HEK293 (cell line): ENCODE measurements around the gene CCIN.
A peak's percentile ranks its signal among the peaks of the same experiment; 100 is the strongest.

Experiments
- CTCF ChIA-PET: fragments of 350-600 bp; formaldehyde crosslinking; extraction: SDS; loops from one replicate; lab custom pipeline; 2021; ENCODE audit warnings: antibody characterized with exemption; lab: Yijun Ruan, JAX
- POLR2A ChIA-PET: fragments of 300-600 bp; formaldehyde crosslinking; extraction: SDS; loops from one replicate; lab custom pipeline; 2020; ENCODE audit warnings: antibody characterized with exemption, inconsistent platforms; lab: Yijun Ruan, JAX
- H3K27ac ChIP-seq: fragments of 200-500 bp; sonication (Bioruptor generic); 2 replicates; pipeline ENCODE4 v1.5.1; 2014; ENCODE audit warnings: low read depth, low read length, control low read depth, inconsistent platforms; ENCODE audit errors: extremely low read depth
- H3K36me3 ChIP-seq, 2 experiments: fragments of 200-500 bp in 1 of 2; sonication (Bioruptor generic) in 1 of 2; 1 replicate in 1 of 2; 2 replicates in 1 of 2; pipeline ENCODE4 v1.5.1; 2014 to 2017; ENCODE audit warnings: inconsistent platforms in 2 of 2, low read length in 2 of 2; ENCODE audit not compliant: control insufficient read depth in 2 of 2, insufficient read depth in 1 of 2
- H3K4me1 ChIP-seq: fragments of 200-500 bp; sonication (Bioruptor generic); 2 replicates; pipeline ENCODE4 v1.5.1; 2014; ENCODE audit warnings: mild to moderate bottlenecking, low read length, inconsistent platforms; ENCODE audit not compliant: control insufficient read depth, insufficient read depth
- H3K4me3 ChIP-seq: 2 replicates; pipeline ENCODE4 v1.5.1; 2011; ENCODE audit warnings: low read depth, mild to moderate bottlenecking, control low read depth, low read length, moderate library complexity
- H3K9me3 ChIP-seq: fragments of 200-500 bp; sonication (Bioruptor generic); 2 replicates; pipeline ENCODE4 v1.5.1; 2014; ENCODE audit warnings: low read depth, low read length, inconsistent platforms; ENCODE audit not compliant: control insufficient read depth, insufficient read depth
- BCL11A ChIP-seq: fragments of 450-650 bp; formaldehyde crosslinking; IDR thresholded peaks from 2 replicates; pipeline ENCODE4 v1.5.1; 2016; ENCODE audit warnings: low read depth, missing biosample characterization, missing genetic modification characterization
- GLIS1 ChIP-seq: fragments of 450-650 bp; formaldehyde crosslinking; IDR thresholded peaks from 2 replicates; pipeline ENCODE4 v1.5.1; 2016; ENCODE audit warnings: missing biosample characterization, missing genetic modification characterization
- KLF16 ChIP-seq: fragments of 450-650 bp; formaldehyde crosslinking; IDR thresholded peaks from 2 replicates; pipeline ENCODE4 v1.5.1; 2017; ENCODE audit warnings: missing biosample characterization, missing genetic modification characterization
- KLF7 ChIP-seq: fragments of 450-650 bp; formaldehyde crosslinking; IDR thresholded peaks from 2 replicates; pipeline ENCODE4 v1.5.1; 2016; ENCODE audit warnings: missing biosample characterization, missing genetic modification characterization, borderline replicate concordance
- KLF9 ChIP-seq: fragments of 450-650 bp; formaldehyde crosslinking; IDR thresholded peaks from 2 replicates; pipeline ENCODE4 v1.5.1; 2016; ENCODE audit warnings: missing biosample characterization, missing genetic modification characterization, low read depth
- MEIS1 ChIP-seq: sonication (generic); formaldehyde crosslinking; IDR thresholded peaks from 2 replicates; pipeline ENCODE4 v1.8.1; 2022; ENCODE audit warnings: missing genetic modification reagents, mild to moderate bottlenecking, borderline replicate concordance
- MZF1 ChIP-seq: fragments of 450-650 bp; formaldehyde crosslinking; IDR thresholded peaks from 2 replicates; pipeline ENCODE4 v1.5.1; 2017; ENCODE audit warnings: missing biosample characterization, missing genetic modification characterization, borderline replicate concordance
- PATZ1 ChIP-seq: fragments of 450-650 bp; formaldehyde crosslinking; IDR thresholded peaks from 2 replicates; pipeline ENCODE4 v1.5.1; 2016; ENCODE audit warnings: missing biosample characterization, missing genetic modification characterization
- TCF7L2 ChIP-seq: IDR thresholded peaks from 2 replicates; pipeline ENCODE4 v1.6.1; 2011; ENCODE audit warnings: low read depth, mild to moderate bottlenecking, inconsistent platforms, low read length, moderate library complexity, borderline replicate concordance
- YY1 ChIP-seq: fragments of 450-650 bp; formaldehyde crosslinking; IDR thresholded peaks from 2 replicates; pipeline ENCODE4 v1.5.1; 2018; ENCODE audit warnings: missing biosample characterization, missing genetic modification characterization
- ZBTB20 ChIP-seq: fragments of 450-650 bp; formaldehyde crosslinking; IDR thresholded peaks from 2 replicates; pipeline ENCODE4 v1.5.1; 2016; ENCODE audit warnings: missing biosample characterization, missing genetic modification characterization
- ZFP3 ChIP-seq: fragments of 450-650 bp; formaldehyde crosslinking; IDR thresholded peaks from 2 replicates; pipeline ENCODE4 v1.5.1; 2016; ENCODE audit warnings: low read depth, missing biosample characterization, missing genetic modification characterization
- ZFP69B ChIP-seq: fragments of 450-650 bp; formaldehyde crosslinking; IDR thresholded peaks from 2 replicates; pipeline ENCODE4 v1.5.1; 2016; ENCODE audit warnings: missing biosample characterization, missing genetic modification characterization
- ZIC2 ChIP-seq: fragments of 450-650 bp; formaldehyde crosslinking; IDR thresholded peaks from 2 replicates; pipeline ENCODE4 v1.5.1; 2016; ENCODE audit warnings: missing biosample characterization, missing genetic modification characterization
- ZNF114 ChIP-seq: fragments of 450-650 bp; formaldehyde crosslinking; IDR thresholded peaks from 2 replicates; pipeline ENCODE4 v1.5.0; 2017; ENCODE audit warnings: missing biosample characterization, missing genetic modification characterization
- ZNF16 ChIP-seq: fragments of 450-650 bp; formaldehyde crosslinking; IDR thresholded peaks from 2 replicates; pipeline ENCODE4 v1.5.1; 2016; ENCODE audit warnings: low read depth, missing biosample characterization, missing genetic modification characterization
- ZNF239 ChIP-seq: fragments of 450-650 bp; formaldehyde crosslinking; IDR thresholded peaks from 2 replicates; pipeline ENCODE4 v1.5.1; 2016; ENCODE audit warnings: missing biosample characterization, missing genetic modification characterization
- ZNF280D ChIP-seq: fragments of 450-650 bp; formaldehyde crosslinking; IDR thresholded peaks from 2 replicates; pipeline ENCODE4 v1.5.1; 2016; ENCODE audit warnings: missing biosample characterization, missing genetic modification characterization
- ZNF350 ChIP-seq: fragments of 450-650 bp; formaldehyde crosslinking; IDR thresholded peaks from 2 replicates; pipeline ENCODE4 v1.5.0; 2017; ENCODE audit warnings: missing biosample characterization, mild to moderate bottlenecking, missing genetic modification characterization
- ZNF391 ChIP-seq: fragments of 450-650 bp; formaldehyde crosslinking; IDR thresholded peaks from 2 replicates; pipeline ENCODE4 v1.5.1; 2016; ENCODE audit warnings: low read depth, missing biosample characterization, missing genetic modification characterization, borderline replicate concordance
- ZNF404 ChIP-seq: fragments of 450-650 bp; formaldehyde crosslinking; IDR thresholded peaks from 2 replicates; pipeline ENCODE4 v1.5.1; 2017; ENCODE audit warnings: missing biosample characterization, missing genetic modification characterization
- ZNF449 ChIP-seq: fragments of 450-650 bp; formaldehyde crosslinking; IDR thresholded peaks from 2 replicates; pipeline ENCODE4 v1.5.1; 2017; ENCODE audit warnings: missing biosample characterization, mild to moderate bottlenecking, missing genetic modification characterization, moderate library complexity
- ZNF530 ChIP-seq: fragments of 450-650 bp; formaldehyde crosslinking; IDR thresholded peaks from 2 replicates; pipeline ENCODE4 v1.5.1; 2016; ENCODE audit warnings: low read depth, missing biosample characterization, missing genetic modification characterization
- ZNF558 ChIP-seq: fragments of 450-650 bp; formaldehyde crosslinking; IDR thresholded peaks from 2 replicates; pipeline ENCODE4 v1.5.1; 2016; ENCODE audit warnings: missing biosample characterization, missing genetic modification characterization
- ZNF626 ChIP-seq: fragments of 450-650 bp; sonication (Bioruptor Pico); formaldehyde crosslinking; IDR thresholded peaks from 2 replicates; pipeline ENCODE4 v1.5.1; 2018; ENCODE audit warnings: missing biosample characterization, missing genetic modification characterization, inconsistent platforms
- ZNF645 ChIP-seq: fragments of 450-650 bp; formaldehyde crosslinking; IDR thresholded peaks from 2 replicates; pipeline ENCODE4; 2016; ENCODE audit warnings: missing biosample characterization, missing genetic modification characterization
- ZNF660 ChIP-seq: fragments of 450-650 bp; IDR thresholded peaks from 2 replicates; pipeline ENCODE4 v1.5.1; 2018; ENCODE audit warnings: missing biosample characterization, mild to moderate bottlenecking, missing genetic modification characterization
- ZNF692 ChIP-seq: fragments of 450-650 bp; formaldehyde crosslinking; IDR thresholded peaks from 2 replicates; pipeline ENCODE4 v1.5.1; 2016; ENCODE audit warnings: missing biosample characterization, missing genetic modification characterization
- ZSCAN30 ChIP-seq: fragments of 450-650 bp; IDR thresholded peaks from 2 replicates; pipeline ENCODE4 v1.5.1; 2018; ENCODE audit warnings: missing biosample characterization, mild to moderate bottlenecking, missing genetic modification characterization, moderate library complexity

Gene CCIN

GRCh38 chr9:36136272-36136893 is 32.8 kb upstream of the CCIN start, which contains the start of gene GLIPR2:
Gene GLIPR2, plus strand, starts transcription at chr9:36136733. Its CDS starts 46 bp downstream, at chr9:36136779.
- ChIA-PET POLR2A (interaction anchor here (1.0 to 2.2 kb wide), 7 partner anchors 9 to 55 kb away, joined by 4 to 18 read pairs (median 7); partner anchors contain the start of gene CLTA), CTCF (interaction anchor here (0.7 to 7.0 kb wide), 8 partner anchors 12 to 142 kb away, joined by 3 to 55 read pairs (median 3); partner anchors contain the start of gene CLTA)
- H3K4me1 ChIP-seq, result no peaks in the 10 kb centered on the region
- no peaks in the 10 kb centered on the region for H3K9me3 ChIP-seq
- H3K4me3 ChIP-seq, result peak within 1 kb of the TSS; percentile 62
- H3K27ac ChIP-seq, result peak within 1 kb of the TSS; percentile 56; the same call in 1 of the 2 replicates
- H3K36me3 ChIP-seq, result no peaks in the 10 kb centered on the region
- TF ChIP-seq TCF7L2, result no peak
- no peak for TF ChIP-seq KLF16 (tag by site-specific recombination)
- no peak for TF ChIP-seq ZFP3 (tag by site-specific recombination)
- TF ChIP-seq ZNF350 (tag by site-specific recombination), result no peak
- TF ChIP-seq ZNF660, result no peak
- no peak for TF ChIP-seq ZFP69B
- peak; percentile 52; the same call in 1 of the 2 replicates for TF ChIP-seq KLF9 (tag by site-specific recombination)
- TF ChIP-seq ZNF280D, result no peak
- TF ChIP-seq ZNF558 (tag by site-specific recombination), result no peak
- TF ChIP-seq ZSCAN30 (tag by site-specific recombination), result no peak
- no peak for TF ChIP-seq ZNF530 (tag by site-specific recombination)
- TF ChIP-seq BCL11A (tag by site-specific recombination), result no peak
- TF ChIP-seq ZNF16 (tag by site-specific recombination), result no peak
- peak; percentile 56; the same call in 1 of the 2 replicates for TF ChIP-seq ZIC2
- TF ChIP-seq GLIS1 (tag by site-specific recombination), result peak; percentile 91
- TF ChIP-seq ZNF692 (tag by site-specific recombination), result no peak
- TF ChIP-seq ZNF239 (tag by site-specific recombination), result no peak
- no peak for TF ChIP-seq ZNF645
- TF ChIP-seq ZNF404 (tag by site-specific recombination), result no peak
- no peak; the same call in 1 of the 2 replicates for TF ChIP-seq MEIS1 (CRISPR knock-in tag)
- no peak for TF ChIP-seq KLF7
- TF ChIP-seq ZNF626 (tag by site-specific recombination), result no peak
- peak; percentile 19; the same call in 1 of the 2 replicates for TF ChIP-seq ZBTB20 (tag by site-specific recombination)
- no peak for TF ChIP-seq MZF1 (tag by site-specific recombination)
- TF ChIP-seq ZNF114 (tag by site-specific recombination), result no peak
- no peak for TF ChIP-seq PATZ1 (tag by site-specific recombination)
- TF ChIP-seq ZNF391 (tag by site-specific recombination), result no peak
- no peak for TF ChIP-seq ZNF449 (tag by site-specific recombination)
- no peak for TF ChIP-seq YY1 (tag by site-specific recombination)
